ENCODE data around the gene PAPOLB. TPM values are rescaled to one million over a fixed set of nuclear protein-coding genes. Genes with fewer than 3 reads are reported as not detected.

The PAPOLB gene
- total RNA-seq, 1 donor: 0.18 TPM

GRCh38 chr7:4878336-4879335 lies 16.8 kb upstream of the PAPOLB start:
- no peak overlapping the region for H3K4me3 ChIP-seq (ENCODE audit: low read depth, low read length)
- no peak for DNase-seq (ENCODE audit: low read depth)
- TF ChIP-seq CTCF (IDR thresholded peaks at IDR 0.05; ENCODE audit: insufficient read depth, low read length): no peak

- H3K4me3 ChIP-seq (ENCODE audit: low read depth, low read length): no peak overlapping the region
- TF ChIP-seq CTCF (IDR thresholded peaks at IDR 0.05; ENCODE audit: insufficient read depth, low read length): no peak
- no peak for DNase-seq (ENCODE audit: low read depth)
Measured at GRCh38 chr7:4876586-4876985, 14.8 kb upstream of the PAPOLB start.

- DNase-seq (ENCODE audit: low read depth): no peak
- no peak for TF ChIP-seq CTCF (IDR thresholded peaks at IDR 0.05; ENCODE audit: insufficient read depth, low read length)
Measured at GRCh38 chr7:4875391-4875790, 13.6 kb upstream of the PAPOLB start.

GRCh38 chr7:4873071-4873944 lies 11.5 kb upstream of the PAPOLB start:
- H3K4me3 ChIP-seq (ENCODE audit: low read depth, low read length): no peak overlapping the region
- TF ChIP-seq CTCF (IDR thresholded peaks at IDR 0.05; ENCODE audit: insufficient read depth, low read length): no peak
- DNase-seq (ENCODE audit: low read depth): no peak

More at GRCh38 chr7:4875391-4875790, 13.6 kb upstream of the PAPOLB start:
- H3K4me3 ChIP-seq (ENCODE audit: low read depth, low read length): no peak overlapping the region

GRCh38 chr7:4871930-4872675 lies 10.3 kb upstream of the PAPOLB start:
- TF ChIP-seq CTCF (IDR thresholded peaks at IDR 0.05; ENCODE audit: insufficient read depth, low read length): no peak
- DNase-seq (ENCODE audit: low read depth): no peak
- no peak overlapping the region for H3K4me3 ChIP-seq (ENCODE audit: low read depth, low read length)

- DNase-seq (ENCODE audit: low read depth): no peak
- H3K4me3 ChIP-seq (ENCODE audit: low read depth, low read length): no peak overlapping the region
- no peak for TF ChIP-seq CTCF (IDR thresholded peaks at IDR 0.05; ENCODE audit: insufficient read depth, low read length)
Measured at GRCh38 chr7:4871056-4871680, 9.3 kb upstream of the PAPOLB start.
